SH-SY5Y (cell line): ENCODE measurements around the gene UGT1A10.

Experiments
- GATA2 ChIP-seq: IDR thresholded peaks from 2 replicates; pipeline ENCODE4 v1.6.1; 2011; ENCODE audit warnings: mild to moderate bottlenecking, low read depth, low read length
- GATA3 ChIP-seq: IDR thresholded peaks from 2 replicates; pipeline ENCODE4 v1.6.1; 2011; ENCODE audit warnings: low read depth, mild to moderate bottlenecking, low read length, moderate library complexity

- TF ChIP-seq GATA2 = no peak
- TF ChIP-seq GATA3 = no peak
Observed at GRCh38 chr2:233811087-233811486, 174.8 kb downstream of the UGT1A10 start.
